Activated naive CD4-positive, alpha-beta T cell treated with anti-CD3 and anti-CD28 coated beads, Interleukin-2, amount 50 U/mL, for 16 hours (primary cell): ENCODE data around the gene CACNA1C.
"Not testable (repeated sequence)": the region's sequence is repeated elsewhere in the genome, so short reads cannot be mapped to it uniquely, and the experiment has no call there.

Experiments used
- DNase-seq: peaks from one replicate; pipeline ENCODE4 v3.0.0-alpha.2; 2020

The CACNA1C gene

GRCh38 chr12:2240390-2240789, 187.6 kb downstream of the CACNA1C start:
- no peak for DNase-seq

GRCh38 chr12:2240984-2241383, 188.2 kb downstream of the CACNA1C start:
- no peak for DNase-seq

GRCh38 chr12:2242216-2242615, 189.4 kb downstream of the CACNA1C start:
- no peak for DNase-seq

- DNase-seq: no peak
Observed at GRCh38 chr12:2242816-2243215, 190.0 kb downstream of the CACNA1C start.

- no peak for DNase-seq
Observed at GRCh38 chr12:2243275-2243674, 190.5 kb downstream of the CACNA1C start.

- no peak for DNase-seq
Observed at GRCh38 chr12:2244013-2244861, 191.4 kb downstream of the CACNA1C start.

GRCh38 chr12:2246358-2246757, 193.6 kb downstream of the CACNA1C start:
- no peak for DNase-seq

- DNase-seq: no peak
Observed at GRCh38 chr12:2247120-2247519, 194.3 kb downstream of the CACNA1C start.

GRCh38 chr12:2247596-2247995, 194.8 kb downstream of the CACNA1C start:
- no peak for DNase-seq

- DNase-seq: no peak
Observed at GRCh38 chr12:2248087-2248900, 195.5 kb downstream of the CACNA1C start.

- no peak for DNase-seq
Observed at GRCh38 chr12:2248901-2249381, 196.2 kb downstream of the CACNA1C start.

- no peak for DNase-seq
Observed at GRCh38 chr12:2250797-2251196, 198.0 kb downstream of the CACNA1C start.

- DNase-seq: no peak
Observed at GRCh38 chr12:2251526-2252209, 198.9 kb downstream of the CACNA1C start.

- no peak for DNase-seq
Observed at GRCh38 chr12:2255311-2255710, 202.5 kb downstream of the CACNA1C start.

GRCh38 chr12:2255731-2256130, 202.9 kb downstream of the CACNA1C start:
- DNase-seq: not testable (repeated sequence)

- no peak for DNase-seq
Observed at GRCh38 chr12:2256453-2256852, 203.7 kb downstream of the CACNA1C start.

GRCh38 chr12:2256915-2257314, 204.1 kb downstream of the CACNA1C start:
- DNase-seq: no peak

GRCh38 chr12:2258025-2258424, 205.2 kb downstream of the CACNA1C start:
- DNase-seq: no peak

GRCh38 chr12:2259369-2259768, 206.6 kb downstream of the CACNA1C start:
- no peak for DNase-seq

GRCh38 chr12:2260441-2260840, 207.7 kb downstream of the CACNA1C start:
- DNase-seq: no peak

- no peak for DNase-seq
Observed at GRCh38 chr12:2261708-2262107, 208.9 kb downstream of the CACNA1C start.

GRCh38 chr12:2262449-2262848, 209.7 kb downstream of the CACNA1C start:
- DNase-seq: no peak

GRCh38 chr12:2263901-2264300, 211.1 kb downstream of the CACNA1C start:
- no peak for DNase-seq
